Measurements from ENCODE around the gene ASPHD1. TPM values are rescaled to one million over a fixed set of nuclear protein-coding genes. Genes with fewer than 3 reads are reported as not detected.

Gene ASPHD1
- total and polyA plus RNA-seq, 2 experiments from 2014 or later = 18.6 to 35.5 TPM

GRCh38 chr16:29910819-29911675 is 10.8 kb downstream of the ASPHD1 start:
- 94% methylated on average over 20 of the region's 20 CpGs for WGBS (ENCODE audit: low lambda C conversion rate, missing lambda C conversion rate)
- Histone ChIP-seq H3K36me3 (replicated peaks; ENCODE audit: insufficient read depth, low read depth) (no peaks in the 10 kb centered on the region), H3K9me3 (ENCODE audit: low read depth) (no peaks in the 10 kb centered on the region), H4K20me1 (ENCODE audit: insufficient read depth, poor library complexity, severe bottlenecking) (no peaks in the 10 kb centered on the region), H3K9me2 (replicated peaks; ENCODE audit: insufficient read depth) (no peaks in the 10 kb centered on the region), H3K4me1 (ENCODE audit: insufficient read depth) (no peaks in the 10 kb centered on the region), H3K27ac (no peak overlapping the region), H3K79me2 (no peaks in the 10 kb centered on the region), H2AFZ (no peak overlapping the region), H3K27me3 (no peaks in the 10 kb centered on the region), H3K4me2 (no peak overlapping the region), H3K4me3 (no peak overlapping the region)
- TF ChIP-seq CTCF (IDR thresholded peaks at IDR 0.05; ENCODE audit: poor library complexity) = no peak
- no peak for TF ChIP-seq EZH2 (IDR thresholded peaks at IDR 0.05; ENCODE audit: borderline replicate concordance)
- TF ChIP-seq EZH2phosphoT487 (IDR thresholded peaks at IDR 0.05; ENCODE audit: low read depth, severe bottlenecking, unreplicated experiment) = no peak
- no peak for DNase-seq (ENCODE audit: low spot score)

GRCh38 chr16:29911676-29912010 is 11.4 kb downstream of the ASPHD1 start:
- Histone ChIP-seq H3K27me3 (no peaks in the 10 kb centered on the region), H3K9me2 (replicated peaks; ENCODE audit: insufficient read depth) (no peaks in the 10 kb centered on the region), H3K4me3 (no peak overlapping the region), H3K4me2 (no peak overlapping the region), H3K27ac (no peak overlapping the region), H3K79me2 (no peaks in the 10 kb centered on the region), H3K4me1 (ENCODE audit: insufficient read depth) (no peaks in the 10 kb centered on the region), H3K9me3 (ENCODE audit: low read depth) (no peaks in the 10 kb centered on the region), H4K20me1 (ENCODE audit: insufficient read depth, poor library complexity, severe bottlenecking) (no peaks in the 10 kb centered on the region), H3K36me3 (replicated peaks; ENCODE audit: insufficient read depth, low read depth) (no peaks in the 10 kb centered on the region), H2AFZ (no peak overlapping the region)
- TF ChIP-seq EZH2 (IDR thresholded peaks at IDR 0.05; ENCODE audit: borderline replicate concordance) (no peak), EZH2phosphoT487 (IDR thresholded peaks at IDR 0.05; ENCODE audit: low read depth, severe bottlenecking, unreplicated experiment) (no peak), CTCF (IDR thresholded peaks at IDR 0.05; ENCODE audit: poor library complexity) (no peak)
- DNase-seq (ENCODE audit: low spot score) = no peak
- 93% methylated on average over 15 of the region's 15 CpGs for WGBS (ENCODE audit: low lambda C conversion rate, missing lambda C conversion rate)

GRCh38 chr16:29912087-29912486 is 11.8 kb downstream of the ASPHD1 start:
- Histone ChIP-seq H2AFZ (no peak overlapping the region), H3K36me3 (replicated peaks; ENCODE audit: insufficient read depth, low read depth) (no peaks in the 10 kb centered on the region), H3K4me3 (no peak overlapping the region), H3K9me2 (replicated peaks; ENCODE audit: insufficient read depth) (no peaks in the 10 kb centered on the region), H3K27ac (no peak overlapping the region), H4K20me1 (ENCODE audit: insufficient read depth, poor library complexity, severe bottlenecking) (no peaks in the 10 kb centered on the region), H3K4me2 (no peak overlapping the region), H3K79me2 (no peaks in the 10 kb centered on the region), H3K27me3 (no peaks in the 10 kb centered on the region), H3K9me3 (ENCODE audit: low read depth) (no peaks in the 10 kb centered on the region), H3K4me1 (ENCODE audit: insufficient read depth) (no peaks in the 10 kb centered on the region)
- no peak for TF ChIP-seq EZH2 (IDR thresholded peaks at IDR 0.05; ENCODE audit: borderline replicate concordance)
- TF ChIP-seq EZH2phosphoT487 (IDR thresholded peaks at IDR 0.05; ENCODE audit: low read depth, severe bottlenecking, unreplicated experiment) = no peak
- no peak for TF ChIP-seq CTCF (IDR thresholded peaks at IDR 0.05; ENCODE audit: poor library complexity)
- no peak for DNase-seq (ENCODE audit: low spot score)
- 89% methylated on average over 11 of the region's 11 CpGs for WGBS (ENCODE audit: low lambda C conversion rate, missing lambda C conversion rate)

Measured in hepatocyte (in vitro differentiated cells).